ENCODE measurements around the gene LTA4H.

DNA sequence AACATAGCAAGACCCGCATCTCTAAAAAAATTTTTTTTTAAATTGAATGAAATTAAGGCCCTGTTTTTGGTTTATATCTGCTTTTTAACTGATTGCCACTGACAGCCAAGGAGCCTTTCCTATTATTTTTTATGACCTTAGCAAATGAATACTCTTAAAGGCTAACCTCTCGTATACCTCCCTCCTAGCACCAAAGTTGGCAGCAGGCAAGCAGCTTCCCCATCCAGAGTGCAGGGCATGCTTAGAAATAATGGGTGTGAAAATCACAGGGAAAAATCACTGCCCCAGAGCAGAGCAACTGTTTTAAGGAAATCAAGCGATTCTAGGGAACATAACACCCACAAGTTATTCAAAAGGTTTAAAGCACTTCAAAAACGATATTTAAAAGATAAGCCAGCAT is 59.9 kb downstream of the LTA4H start:
- TF ChIP-seq ZNF335 (tag by site-specific recombination; conservative IDR thresholded peaks at IDR 0.05) (no peak), YY1 (tag by site-specific recombination; IDR thresholded peaks at IDR 0.05) (no peak), ZNF624 (tag by site-specific recombination; IDR thresholded peaks at IDR 0.05) (no peak), ZFP37 (tag by site-specific recombination; IDR thresholded peaks at IDR 0.05) (no peak), ZNF138 (tag by site-specific recombination; IDR thresholded peaks at IDR 0.05; ENCODE audit: borderline replicate concordance) (no peak), ZNF670 (tag by site-specific recombination; IDR thresholded peaks at IDR 0.05; ENCODE audit: low read depth) (no peak), ZNF76 (tag by site-specific recombination; IDR thresholded peaks at IDR 0.05; ENCODE audit: borderline replicate concordance, low read depth) (no peak), ZNF112 (tag by site-specific recombination; IDR thresholded peaks at IDR 0.05) (no peak), MZF1 (tag by site-specific recombination; IDR thresholded peaks at IDR 0.05; ENCODE audit: borderline replicate concordance) (no peak), ZBTB21 (tag by site-specific recombination; IDR thresholded peaks at IDR 0.05) (no peak)
- TF ChIP-seq, protein P1, sequence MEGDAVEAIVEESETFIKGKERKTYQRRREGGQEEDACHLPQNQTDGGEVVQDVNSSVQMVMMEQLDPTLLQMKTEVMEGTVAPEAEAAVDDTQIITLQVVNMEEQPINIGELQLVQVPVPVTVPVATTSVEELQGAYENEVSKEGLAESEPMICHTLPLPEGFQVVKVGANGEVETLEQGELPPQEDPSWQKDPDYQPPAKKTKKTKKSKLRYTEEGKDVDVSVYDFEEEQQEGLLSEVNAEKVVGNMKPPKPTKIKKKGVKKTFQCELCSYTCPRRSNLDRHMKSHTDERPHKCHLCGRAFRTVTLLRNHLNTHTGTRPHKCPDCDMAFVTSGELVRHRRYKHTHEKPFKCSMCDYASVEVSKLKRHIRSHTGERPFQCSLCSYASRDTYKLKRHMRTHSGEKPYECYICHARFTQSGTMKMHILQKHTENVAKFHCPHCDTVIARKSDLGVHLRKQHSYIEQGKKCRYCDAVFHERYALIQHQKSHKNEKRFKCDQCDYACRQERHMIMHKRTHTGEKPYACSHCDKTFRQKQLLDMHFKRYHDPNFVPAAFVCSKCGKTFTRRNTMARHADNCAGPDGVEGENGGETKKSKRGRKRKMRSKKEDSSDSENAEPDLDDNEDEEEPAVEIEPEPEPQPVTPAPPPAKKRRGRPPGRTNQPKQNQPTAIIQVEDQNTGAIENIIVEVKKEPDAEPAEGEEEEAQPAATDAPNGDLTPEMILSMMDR (tag by site-specific recombination; IDR thresholded peaks at IDR 0.05) = no peak
- TF ChIP-seq, protein P2, sequence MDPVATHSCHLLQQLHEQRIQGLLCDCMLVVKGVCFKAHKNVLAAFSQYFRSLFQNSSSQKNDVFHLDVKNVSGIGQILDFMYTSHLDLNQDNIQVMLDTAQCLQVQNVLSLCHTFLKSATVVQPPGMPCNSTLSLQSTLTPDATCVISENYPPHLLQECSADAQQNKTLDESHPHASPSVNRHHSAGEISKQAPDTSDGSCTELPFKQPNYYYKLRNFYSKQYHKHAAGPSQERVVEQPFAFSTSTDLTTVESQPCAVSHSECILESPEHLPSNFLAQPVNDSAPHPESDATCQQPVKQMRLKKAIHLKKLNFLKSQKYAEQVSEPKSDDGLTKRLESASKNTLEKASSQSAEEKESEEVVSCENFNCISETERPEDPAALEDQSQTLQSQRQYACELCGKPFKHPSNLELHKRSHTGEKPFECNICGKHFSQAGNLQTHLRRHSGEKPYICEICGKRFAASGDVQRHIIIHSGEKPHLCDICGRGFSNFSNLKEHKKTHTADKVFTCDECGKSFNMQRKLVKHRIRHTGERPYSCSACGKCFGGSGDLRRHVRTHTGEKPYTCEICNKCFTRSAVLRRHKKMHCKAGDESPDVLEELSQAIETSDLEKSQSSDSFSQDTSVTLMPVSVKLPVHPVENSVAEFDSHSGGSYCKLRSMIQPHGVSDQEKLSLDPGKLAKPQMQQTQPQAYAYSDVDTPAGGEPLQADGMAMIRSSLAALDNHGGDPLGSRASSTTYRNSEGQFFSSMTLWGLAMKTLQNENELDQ (tag by site-specific recombination; IDR thresholded peaks at IDR 0.05; ENCODE audit: low read depth) = no peak
- TF ChIP-seq, protein P3, sequence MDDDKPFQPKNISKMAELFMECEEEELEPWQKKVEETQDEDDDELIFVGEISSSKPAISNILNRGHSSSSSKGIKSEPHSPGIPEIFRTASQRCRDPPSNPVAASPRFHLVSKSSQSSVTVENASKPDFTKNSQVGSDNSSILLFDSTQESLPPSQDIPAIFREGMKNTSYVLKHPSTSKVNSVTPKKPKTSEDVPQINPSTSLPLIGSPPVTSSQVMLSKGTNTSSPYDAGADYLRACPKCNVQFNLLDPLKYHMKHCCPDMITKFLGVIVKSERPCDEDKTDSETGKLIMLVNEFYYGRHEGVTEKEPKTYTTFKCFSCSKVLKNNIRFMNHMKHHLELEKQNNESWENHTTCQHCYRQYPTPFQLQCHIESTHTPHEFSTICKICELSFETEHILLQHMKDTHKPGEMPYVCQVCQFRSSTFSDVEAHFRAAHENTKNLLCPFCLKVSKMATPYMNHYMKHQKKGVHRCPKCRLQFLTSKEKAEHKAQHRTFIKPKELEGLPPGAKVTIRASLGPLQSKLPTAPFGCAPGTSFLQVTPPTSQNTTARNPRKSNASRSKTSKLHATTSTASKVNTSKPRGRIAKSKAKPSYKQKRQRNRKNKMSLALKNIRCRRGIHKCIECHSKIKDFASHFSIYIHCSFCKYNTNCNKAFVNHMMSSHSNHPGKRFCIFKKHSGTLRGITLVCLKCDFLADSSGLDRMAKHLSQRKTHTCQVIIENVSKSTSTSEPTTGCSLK (tag by site-specific recombination; IDR thresholded peaks at IDR 0.05) = no peak
- TF ChIP-seq, protein P4, sequence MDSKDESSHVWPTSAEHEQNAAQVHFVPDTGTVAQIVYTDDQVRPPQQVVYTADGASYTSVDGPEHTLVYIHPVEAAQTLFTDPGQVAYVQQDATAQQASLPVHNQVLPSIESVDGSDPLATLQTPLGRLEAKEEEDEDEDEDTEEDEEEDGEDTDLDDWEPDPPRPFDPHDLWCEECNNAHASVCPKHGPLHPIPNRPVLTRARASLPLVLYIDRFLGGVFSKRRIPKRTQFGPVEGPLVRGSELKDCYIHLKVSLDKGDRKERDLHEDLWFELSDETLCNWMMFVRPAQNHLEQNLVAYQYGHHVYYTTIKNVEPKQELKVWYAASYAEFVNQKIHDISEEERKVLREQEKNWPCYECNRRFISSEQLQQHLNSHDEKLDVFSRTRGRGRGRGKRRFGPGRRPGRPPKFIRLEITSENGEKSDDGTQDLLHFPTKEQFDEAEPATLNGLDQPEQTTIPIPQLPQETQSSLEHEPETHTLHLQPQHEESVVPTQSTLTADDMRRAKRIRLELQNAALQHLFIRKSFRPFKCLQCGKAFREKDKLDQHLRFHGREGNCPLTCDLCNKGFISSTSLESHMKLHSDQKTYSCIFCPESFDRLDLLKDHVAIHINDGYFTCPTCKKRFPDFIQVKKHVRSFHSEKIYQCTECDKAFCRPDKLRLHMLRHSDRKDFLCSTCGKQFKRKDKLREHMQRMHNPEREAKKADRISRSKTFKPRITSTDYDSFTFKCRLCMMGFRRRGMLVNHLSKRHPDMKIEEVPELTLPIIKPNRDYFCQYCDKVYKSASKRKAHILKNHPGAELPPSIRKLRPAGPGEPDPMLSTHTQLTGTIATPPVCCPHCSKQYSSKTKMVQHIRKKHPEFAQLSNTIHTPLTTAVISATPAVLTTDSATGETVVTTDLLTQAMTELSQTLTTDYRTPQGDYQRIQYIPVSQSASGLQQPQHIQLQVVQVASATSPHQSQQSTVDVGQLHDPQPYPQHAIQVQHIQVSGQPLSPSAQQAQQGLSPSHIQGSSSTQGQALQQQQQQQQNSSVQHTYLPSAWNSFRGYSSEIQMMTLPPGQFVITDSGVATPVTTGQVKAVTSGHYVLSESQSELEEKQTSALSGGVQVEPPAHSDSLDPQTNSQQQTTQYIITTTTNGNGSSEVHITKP (tag by site-specific recombination; IDR thresholded peaks at IDR 0.05) = no peak

All from HEK293 (cell line).